HepG2 (cell line): ENCODE results near the gene STX7.

ENCODE experiments used
- EZH2 ChIP-seq: conservative IDR thresholded peaks from 2 replicates; pipeline ENCODE4 v1.6.1; 2012; ENCODE audit warnings: mild to moderate bottlenecking, low read depth, low read length, moderate library complexity
- HMGA1 ChIP-seq: sonication (generic); formaldehyde crosslinking; conservative IDR thresholded peaks from 2 replicates; pipeline ENCODE4 v1.4.0; 2020; ENCODE audit warnings: missing genetic modification reagents
- POLR2A ChIP-seq, 2 experiments: IDR thresholded peaks; 2 replicates each; pipeline ENCODE4 v1.6.1; 2011; ENCODE audit warnings: low read depth in 2 of 2, low read length in 2 of 2, mild to moderate bottlenecking in 1 of 2, moderate library complexity in 1 of 2; ENCODE audit not compliant: insufficient read depth in 1 of 2
- ZNF761 ChIP-seq: sonication (generic); formaldehyde crosslinking; conservative IDR thresholded peaks from 2 replicates; pipeline ENCODE4 v1.4.0; 2020; ENCODE audit warnings: mild to moderate bottlenecking, missing genetic modification reagents

DNA sequence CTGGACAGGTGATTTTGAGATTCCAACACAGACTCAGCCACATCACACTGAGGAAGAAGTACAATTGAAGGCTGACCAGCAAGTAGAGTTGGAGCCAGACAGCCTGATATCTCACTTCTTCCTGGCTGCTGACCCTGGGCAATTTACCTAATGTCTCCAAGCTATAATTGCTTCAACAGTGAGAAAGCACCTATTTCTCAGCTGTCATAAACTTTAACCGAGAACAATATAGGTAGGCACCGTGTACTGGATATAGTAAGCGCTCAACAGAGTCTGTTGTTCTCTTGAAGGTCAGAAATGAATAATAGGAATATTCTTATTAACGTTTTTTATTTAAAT, 28.3 kb downstream of the STX7 start:
- TF ChIP-seq EZH2 (no peak), POLR2A (IDR thresholded peaks at IDR 0.05; ENCODE audit: insufficient read depth in 1 of 2, low read depth in 2 of 2, low read length in 2 of 2) (no peak), HMGA1 (no peak), ZNF761 (CRISPR knock-in tag) (no peak)
